Stimulated activated CD4-positive, alpha-beta T cell treated with anti-CD3 and anti-CD28 coated beads, Interleukin-2, amount 100 ng/mL, for 24 hours (primary cell): ENCODE results near the gene PGC.
A peak's percentile ranks its signal among the peaks of the same experiment; 100 is the strongest.

Experiments
- DNase-seq, 2 donors: peaks; one replicate each; pipeline ENCODE4 v3.0.0-alpha.2; 2020

The PGC gene

DNA sequence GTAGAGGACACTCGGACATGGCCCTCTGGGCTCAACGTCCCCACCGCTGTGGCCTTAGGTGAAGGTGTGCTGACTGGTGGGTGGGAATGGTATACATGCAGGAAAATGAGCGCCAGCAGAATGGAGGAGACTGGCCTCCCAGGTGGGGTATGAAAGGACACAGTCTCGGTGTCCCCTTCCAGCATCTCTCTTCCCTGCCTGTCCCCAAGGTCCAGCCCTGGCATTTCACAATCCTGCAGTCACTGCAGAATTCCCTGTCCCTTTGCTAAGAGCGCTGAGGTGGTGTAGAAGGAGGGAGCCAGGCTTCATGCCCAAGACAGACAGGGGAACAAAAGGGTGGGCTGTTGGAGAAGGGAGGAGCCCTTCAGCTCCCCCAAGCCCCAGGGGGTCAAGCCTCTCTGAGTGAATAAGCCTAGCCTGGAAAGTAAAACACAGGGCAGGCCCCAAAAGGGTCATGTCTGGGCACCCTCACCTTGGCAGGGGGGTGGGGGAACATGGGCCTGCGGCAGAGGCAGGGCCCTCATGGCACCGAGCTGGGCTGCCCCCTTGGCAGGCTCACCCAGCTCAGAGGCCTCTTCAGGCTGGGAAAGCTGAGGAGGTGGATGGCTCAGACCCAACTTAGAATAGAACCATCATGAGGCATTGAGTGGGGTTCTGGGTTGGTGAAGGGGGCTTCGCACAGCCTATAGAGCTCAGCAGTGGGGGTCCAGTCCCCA, 35.7 kb downstream of the PGC start:
- DNase-seq: no peak

DNA sequence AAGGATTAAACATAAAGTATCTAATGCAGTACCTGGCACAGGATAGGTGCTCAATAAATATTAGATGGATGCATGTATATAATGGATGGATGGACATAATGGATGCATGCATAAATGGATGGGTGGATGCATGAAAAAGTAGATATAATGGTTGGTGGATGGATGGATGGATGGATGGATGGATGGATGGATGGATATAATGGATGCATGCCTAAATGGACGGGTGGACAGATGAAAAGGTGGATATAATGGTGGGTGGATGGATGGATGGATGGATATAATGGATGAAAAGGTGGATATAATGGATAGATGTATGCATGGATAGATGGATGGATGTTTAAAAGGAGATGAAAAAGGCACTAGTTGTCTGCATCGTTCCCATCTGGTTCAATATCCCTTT, 37.8 kb downstream of the PGC start:
- DNase-seq: no peak

DNA sequence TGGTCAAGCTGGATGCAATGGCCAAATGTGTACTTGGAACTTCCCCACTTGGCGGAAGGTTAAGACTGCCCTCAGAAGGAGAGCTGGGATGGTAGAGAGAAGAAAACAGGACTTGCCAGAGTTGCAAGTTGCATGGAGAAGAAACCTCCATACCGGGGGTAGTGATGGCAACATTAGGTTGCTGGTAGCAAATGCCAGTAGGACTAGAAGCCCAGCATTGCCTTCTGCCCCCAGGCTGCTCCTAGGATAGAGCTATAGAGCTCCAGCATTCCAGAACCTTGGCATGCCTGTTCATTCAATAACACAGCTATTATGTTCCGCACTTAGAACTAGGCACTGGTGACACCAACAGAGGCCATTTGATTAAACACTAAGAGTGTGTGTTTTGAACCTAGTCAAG, 38.3 kb downstream of the PGC start:
- no peak for DNase-seq

DNA sequence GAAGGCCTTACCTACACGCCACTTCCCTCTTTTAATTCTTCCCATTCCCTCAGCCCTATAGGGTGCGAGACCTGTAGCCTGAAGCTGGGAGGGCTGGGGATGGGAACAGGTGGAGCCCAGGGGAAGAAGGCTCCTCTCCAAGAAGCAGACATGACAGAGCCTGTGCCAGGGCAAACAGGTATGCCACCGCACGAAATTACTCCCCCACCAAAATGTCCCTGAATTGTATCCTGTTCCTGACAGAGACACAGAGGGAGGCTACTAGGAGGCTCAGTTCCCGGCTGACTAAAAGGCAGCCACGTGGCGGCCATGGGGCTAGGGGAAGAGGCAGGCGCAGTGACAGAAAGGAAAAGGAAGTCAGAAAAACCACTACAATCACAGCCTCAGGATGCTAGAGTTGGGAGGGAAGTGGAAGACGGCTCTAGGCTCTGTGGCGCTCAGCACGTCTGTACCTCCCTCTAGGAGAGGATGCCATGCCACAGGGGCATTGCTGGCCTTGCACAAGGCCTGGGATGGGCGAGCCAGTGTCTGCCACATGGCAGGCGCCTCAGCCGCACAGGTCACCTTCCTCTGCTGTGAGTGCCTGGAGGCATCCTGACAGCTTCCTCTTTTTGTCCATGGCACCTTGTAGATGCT, 39.5 kb downstream of the PGC start:
- DNase-seq: peak; percentile 38 to 39

DNA sequence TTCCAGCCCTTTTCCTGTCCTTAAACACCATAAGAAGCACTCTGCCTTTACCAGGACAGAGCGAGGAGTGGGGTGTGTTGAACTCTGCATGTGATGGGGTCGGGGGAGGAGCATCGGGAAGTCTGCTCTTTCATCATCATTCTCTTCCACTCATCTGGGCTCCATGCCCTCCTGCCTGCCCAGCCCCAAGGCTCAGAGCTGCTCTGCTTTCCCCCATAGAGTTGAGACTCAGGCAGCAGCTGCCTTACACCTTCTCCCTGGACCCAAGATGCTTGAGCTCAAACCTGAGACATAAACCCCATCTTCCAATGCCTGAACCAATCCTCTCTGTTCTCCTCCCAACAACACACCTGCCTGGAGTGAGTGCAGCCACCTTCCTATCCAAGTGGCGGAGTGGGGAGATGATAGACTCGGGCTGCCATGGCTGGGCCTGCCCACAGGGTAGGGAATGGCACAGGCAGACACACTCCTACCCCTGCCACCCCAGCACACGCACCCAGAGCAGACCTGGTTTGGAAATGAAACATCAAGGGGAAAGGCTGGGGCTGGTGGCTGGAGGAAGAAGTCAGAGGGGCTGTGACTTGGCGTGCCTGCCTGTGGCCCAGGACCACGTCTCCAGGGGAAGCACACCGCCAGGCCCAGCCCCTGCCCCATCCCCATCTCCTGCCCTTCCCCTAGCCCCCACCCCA, 40.2 kb downstream of the PGC start:
- peak; percentile 27 to 31 for DNase-seq

DNA sequence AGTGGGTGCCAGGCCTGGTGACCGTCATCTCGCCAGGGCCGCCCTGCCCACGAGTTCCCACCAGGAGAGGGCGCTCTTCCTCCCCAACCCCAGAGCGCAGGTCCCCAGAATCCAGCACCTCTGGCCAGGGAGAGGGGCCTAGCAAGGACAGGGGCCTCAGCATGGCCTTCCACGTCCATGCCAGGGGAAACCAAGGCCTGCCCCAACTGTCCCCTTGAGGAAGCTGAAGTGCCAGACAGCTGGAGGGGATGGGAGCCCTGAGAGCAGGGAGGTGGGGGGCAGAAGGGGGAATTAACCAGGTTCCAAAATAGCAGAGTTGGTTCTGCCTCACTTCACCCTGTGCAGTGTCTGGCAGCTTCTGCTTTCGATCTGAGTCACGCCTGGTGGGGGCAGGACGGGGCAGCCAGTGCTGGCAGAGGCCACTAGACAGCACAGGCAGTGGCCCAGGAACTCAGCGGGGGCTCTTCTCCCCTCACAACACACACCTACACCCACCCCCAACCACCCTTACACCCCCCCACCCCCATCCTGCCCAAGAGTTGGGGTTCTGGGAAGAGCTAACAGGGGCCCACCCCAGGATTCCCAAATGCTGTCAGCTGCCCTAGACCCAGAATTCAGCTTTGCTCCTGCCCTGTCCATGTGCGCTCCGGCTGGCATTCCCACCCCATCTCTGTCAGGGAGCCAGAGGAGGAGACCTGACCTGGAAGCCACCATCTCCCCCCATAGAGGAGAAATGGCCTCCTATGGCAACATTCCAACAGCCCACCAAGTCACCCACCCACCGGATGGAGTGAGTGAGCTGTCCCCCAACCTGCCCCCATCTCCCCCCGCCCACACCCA, 41.0 kb downstream of the PGC start:
- DNase-seq: peak; percentile 77 to 78

DNA sequence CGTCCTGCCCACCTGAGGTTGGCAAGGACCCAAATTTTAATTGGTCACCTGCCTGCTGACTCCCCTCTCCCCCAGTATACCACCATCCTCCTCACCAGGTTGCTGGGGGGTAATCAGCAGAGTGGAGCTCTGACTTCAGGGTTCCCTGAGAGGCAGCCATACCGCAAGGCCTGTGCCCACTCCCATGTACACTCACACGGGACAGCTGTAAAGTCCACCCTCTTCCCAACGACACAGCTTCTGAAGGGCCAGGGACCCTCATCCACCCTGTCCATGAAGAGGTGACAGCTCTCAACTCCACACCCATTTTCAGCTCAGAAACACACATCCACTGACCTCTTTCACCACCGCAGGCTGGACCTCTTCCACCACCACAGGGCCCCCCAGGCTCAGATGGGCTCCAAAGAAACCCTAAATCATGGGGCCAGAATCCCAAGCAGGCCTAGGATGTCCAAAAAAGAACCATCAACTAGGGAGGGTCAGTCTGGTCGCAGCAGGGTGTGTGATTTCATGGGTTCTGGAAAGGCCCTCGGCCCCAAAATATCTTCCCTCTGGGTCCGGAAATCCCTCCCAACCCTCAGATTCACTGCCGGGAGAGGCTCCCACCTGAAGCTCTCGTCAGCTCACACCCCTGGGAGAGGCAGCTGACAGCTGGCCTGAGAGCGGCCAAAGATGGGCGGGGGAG, 41.7 kb downstream of the PGC start:
- DNase-seq: no peak

DNA sequence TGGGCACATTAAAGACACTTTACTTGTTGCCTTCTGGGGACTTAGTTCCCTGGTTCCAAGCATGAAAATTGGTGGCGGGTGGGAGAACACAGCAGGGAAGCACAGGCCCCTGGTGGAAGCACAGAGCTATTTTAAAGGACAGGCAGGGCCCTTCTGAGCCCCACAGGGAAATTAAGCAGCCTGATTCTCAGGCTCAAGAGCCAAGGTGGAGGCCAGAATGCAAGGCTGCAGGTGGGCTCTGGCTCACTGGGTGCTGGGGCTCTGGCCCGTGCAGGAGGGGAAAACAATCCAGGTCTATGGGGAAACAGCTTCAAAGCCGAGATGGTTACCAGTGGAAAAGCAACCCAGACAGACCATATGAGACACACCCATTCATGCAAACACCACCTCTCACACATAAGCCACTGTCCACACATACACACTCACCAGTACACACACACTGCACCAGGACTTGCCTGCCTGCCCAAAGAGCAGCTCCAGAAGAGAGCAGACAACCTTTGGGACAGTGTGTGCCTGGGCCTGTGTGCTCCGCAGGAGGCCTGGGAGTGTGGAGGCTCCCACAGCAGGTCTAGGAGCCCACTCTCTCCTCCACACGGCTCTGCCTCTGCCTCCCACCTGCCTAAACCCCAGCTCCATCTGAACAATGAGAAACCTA, 42.4 kb downstream of the PGC start:
- DNase-seq: no peak

DNA sequence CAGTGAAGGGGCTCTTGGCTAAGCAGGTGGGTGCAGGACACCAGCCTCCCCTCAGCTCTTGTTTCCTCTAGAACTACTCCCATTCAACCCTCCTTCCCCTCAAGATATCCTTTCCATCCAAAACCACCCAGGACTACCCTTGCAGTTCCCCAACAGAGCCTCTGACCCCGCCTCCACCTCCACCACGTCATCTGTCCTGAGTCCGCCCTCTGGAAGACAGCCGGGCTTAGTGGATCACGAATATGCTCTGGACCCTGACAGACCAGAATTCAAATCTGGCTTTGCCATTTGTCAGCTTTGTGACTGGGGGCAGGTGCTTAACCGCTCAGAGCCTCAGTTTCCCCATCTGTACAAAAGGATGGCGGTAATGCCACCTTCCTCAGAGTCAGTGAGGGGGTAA, 43.2 kb downstream of the PGC start:
- no peak for DNase-seq

DNA sequence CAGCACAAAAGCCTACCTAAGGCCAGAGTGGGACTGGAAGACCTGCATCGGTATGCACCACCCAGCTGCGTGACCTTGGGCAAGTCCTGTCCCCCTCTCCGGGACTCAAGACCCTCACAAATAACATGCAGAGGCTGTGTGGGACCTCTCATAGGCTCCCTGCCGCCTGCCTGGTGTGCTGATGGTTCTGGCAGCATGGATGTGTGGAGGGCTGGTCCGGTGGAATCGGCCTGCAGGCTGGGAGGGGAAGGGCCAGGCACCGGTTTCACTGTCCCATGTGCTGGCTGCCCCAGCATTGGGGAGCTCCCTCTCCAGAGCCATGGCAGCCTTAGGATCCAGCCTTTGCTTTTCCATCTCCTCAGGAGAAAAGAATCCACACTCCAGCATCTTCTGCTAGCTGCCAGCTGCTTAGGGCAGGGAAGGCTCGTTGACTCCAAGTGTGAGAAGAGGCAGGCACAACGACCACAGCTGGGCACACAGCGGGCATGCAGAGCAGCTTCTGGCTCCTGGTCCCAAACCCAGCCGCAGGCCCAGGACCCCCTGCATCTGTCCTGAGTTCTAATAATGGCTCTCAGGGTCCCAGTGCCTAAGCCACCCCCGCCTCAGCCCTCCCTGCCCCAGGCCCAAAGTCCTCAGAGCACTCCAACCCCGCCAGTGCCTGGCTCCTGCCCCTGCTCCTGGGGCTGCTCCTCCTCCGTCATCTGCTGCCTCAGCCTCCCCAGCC, 44.3 kb downstream of the PGC start:
- no peak for DNase-seq

DNA sequence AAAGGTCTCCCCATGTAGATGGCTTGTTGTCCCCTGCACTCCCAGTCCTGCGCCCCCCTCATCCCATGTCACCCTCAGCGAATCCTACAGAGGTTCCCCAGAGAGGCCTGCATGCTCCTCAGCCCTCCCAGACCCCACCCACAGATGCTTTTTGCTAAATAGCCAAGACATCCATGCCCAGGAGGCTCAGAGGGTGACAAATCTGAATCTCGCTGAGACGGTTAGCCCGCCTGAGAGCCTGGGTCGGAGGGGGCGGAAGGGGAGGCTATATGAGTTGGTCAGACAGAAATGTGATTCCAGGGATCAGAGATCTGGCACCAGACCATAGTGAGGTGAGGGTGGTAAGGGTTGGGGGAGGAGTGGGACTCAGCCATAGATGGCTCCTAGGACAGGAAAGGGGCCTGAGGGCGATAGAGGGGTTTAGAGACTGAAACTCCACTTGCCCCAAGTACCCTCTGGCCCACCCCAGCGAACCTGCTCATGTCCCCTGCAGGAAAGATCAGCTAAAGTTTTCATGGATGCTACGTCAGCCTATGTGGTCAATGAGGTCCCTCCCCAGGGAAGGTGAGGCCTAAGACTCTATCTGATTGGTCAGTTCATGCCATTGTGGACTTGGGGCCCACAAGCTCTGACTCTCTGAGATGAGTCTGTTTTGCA, 45.0 kb downstream of the PGC start:
- DNase-seq: no peak

DNA sequence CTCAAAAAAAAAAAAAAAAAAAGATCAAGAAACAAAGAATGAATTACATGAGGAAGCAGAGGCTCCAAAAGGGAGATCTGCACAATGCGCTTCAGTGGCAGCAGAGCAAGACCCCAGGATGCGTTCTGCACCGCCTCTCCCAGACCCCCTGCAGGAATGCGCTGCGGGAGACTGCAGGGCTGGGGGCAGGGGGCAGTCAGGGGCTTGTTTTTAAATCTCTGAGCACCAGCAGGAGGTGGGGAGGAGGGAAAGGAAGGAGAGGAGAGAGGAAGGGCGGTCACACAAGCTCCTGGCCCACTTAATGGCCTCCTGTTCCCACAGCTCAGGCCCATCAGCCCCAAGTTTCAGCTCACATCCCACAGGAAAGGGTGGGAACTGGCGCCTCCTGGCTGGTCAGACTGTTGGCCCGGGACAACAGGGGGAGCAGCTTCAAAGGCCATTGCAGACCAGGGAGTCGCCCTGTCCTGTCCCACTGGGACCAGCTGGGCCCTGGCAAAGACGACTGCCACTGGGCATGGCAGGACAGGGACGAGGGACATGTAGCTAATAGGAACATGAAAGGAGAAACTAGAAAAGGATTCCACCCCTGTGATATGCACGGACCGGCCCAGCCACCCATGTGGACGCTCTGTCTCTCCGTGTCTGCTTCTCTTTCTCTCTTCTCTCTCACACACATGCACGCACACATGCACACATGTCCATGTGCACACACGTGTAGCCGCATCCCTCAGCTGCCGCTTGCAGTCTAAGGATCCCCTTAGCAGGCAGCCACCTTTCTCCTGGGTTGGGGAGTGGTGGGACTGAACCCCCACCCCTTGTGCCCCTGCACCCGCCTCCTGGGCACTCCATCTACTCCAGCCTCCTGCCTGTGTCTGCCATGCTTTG, 46.5 kb downstream of the PGC start:
- no peak for DNase-seq

DNA sequence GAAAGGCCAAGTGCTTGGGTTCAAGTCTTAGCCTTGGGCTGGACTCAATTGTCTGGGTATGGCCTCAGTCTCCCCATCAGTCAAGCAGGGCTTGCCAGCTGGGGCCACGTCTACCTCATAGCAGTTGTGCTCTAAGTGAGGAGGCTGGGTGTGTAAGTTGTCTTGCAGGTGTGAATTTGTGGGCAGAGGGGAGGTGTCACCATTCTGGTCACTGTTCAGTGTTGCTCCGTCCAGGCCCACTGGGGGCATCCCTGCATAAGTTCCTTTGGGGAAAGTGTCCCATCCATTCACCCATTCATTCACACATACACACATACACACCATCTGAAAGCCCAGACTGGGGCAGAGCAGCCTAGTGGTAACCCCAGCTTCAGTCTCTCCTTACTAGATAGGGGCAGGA, 48.1 kb downstream of the PGC start:
- DNase-seq: no peak

DNA sequence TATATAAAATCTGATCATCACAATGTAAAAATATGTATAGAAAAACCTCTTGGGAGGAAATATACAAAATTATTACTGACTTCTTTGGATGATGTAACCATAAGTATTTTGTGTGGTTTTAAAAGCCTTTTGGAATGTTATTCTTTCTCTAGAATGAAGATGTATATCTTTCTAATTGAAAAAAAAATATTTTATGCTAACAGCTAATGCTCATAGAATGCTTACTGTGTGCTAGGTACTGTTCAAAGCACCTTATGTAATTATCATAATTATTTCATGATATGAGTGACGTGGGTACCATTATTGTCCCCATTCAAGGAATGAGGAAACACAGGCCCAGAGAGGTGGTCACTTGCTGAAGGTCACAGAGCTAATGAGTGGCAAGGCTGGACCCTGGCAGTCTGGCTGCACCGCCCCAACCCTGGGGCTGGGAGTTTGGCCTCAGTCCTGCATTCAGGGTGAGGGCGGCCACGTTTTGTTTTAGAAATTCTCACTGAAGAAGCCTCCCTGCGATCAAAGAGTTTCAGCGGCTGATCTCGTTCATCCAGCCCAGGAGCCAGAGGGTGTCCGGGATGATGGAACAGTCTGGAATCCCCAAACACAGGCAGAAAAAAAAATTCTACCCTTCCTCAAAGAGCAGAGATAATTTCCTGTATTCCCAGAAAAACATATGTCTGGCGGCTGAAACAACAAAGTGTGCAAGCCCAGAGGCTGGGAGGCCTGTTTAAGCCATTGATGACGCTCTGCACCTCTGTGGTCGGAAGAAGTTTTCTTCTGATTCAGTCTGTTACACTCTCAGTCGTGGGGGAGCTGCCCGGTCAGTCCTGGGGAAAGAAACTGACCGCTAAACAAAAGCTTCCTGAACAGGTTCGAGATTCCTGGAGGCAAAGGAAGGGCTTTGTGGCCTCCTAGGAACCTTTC, 49.1 kb downstream of the PGC start:
- DNase-seq: no peak

DNA sequence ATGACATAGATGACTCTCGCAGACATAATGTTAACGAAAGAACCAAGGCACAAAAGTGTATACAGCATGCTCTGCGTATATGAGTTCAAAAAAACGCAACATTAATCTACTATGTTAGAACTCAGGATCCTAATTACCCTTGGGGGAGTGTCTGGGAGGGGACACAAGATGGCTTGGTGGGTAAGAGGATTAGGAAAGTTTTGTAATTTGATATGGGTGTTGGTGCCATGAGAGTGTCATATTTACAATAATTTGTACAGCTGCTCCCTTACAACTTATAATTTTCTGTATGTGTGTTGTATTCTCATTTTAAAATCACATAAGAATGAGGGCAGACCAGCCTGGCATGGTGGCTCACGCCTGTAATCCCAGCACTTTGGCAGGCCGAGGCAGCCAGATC, 50.4 kb downstream of the PGC start:
- DNase-seq: no peak

DNA sequence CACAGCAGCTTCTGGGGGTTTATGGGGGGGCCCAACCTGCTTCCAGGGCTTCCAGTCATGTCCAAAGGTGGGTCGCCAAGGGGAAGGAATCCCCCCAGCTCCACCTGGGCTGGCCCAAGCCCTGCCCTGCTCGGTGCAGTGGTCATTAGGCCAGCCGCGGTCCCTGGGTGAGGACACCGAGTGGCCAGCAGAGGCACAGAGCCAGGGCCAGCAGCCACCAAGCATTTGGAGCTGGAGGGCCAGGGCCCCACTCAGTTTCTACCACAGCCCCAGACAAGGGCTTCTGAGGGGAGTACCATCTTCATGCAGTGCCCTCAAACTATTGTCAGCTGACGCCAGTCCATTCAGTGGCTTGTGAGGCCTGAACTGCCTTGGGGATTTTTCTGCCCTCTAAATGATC, 51.4 kb downstream of the PGC start:
- DNase-seq: no peak

DNA sequence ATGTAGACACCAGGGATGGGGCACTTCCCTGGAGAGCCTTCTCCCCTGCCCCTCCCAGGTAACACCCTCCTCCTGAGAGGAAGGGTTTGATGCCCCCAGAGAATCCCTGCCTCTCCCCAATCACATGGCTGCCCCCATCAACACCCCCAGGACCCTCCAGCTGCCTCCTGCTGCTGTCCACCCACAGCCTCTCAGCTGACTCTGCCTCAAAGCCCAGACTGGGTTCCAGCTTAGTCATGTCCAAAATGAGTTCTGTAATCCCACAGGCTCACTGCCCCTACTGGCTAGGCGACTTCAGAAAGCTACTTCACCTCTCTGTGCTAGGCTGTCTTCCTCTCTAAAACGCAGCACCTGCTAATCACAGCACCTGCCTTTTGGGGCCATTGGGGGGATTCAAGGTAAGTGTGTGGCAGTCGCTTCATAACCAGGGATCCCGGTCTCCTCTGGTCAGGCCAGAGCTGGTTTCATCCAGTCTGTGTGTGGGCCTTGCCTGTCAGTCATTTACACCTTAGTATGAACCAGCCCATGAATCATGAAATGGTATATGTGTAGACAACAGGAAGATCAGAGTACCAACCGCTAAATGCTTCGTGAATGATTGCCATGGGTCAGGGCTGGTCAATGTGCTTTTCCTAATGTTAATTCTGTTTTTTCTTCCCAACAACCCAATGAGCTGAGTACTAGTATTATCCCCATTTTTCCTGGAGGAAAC, 52.2 kb downstream of the PGC start:
- DNase-seq: no peak
